ENCODE results near the gene IFNG-AS1.

Gene IFNG-AS1

GRCh38 chr12:67994046-67994445 lies 4.8 kb downstream of the IFNG-AS1 start:
- DNase-seq (ENCODE audit: low spot score): no peak

GRCh38 chr12:67996347-67996746 lies 7.1 kb downstream of the IFNG-AS1 start:
- no peak for DNase-seq (ENCODE audit: low spot score)

DNA sequence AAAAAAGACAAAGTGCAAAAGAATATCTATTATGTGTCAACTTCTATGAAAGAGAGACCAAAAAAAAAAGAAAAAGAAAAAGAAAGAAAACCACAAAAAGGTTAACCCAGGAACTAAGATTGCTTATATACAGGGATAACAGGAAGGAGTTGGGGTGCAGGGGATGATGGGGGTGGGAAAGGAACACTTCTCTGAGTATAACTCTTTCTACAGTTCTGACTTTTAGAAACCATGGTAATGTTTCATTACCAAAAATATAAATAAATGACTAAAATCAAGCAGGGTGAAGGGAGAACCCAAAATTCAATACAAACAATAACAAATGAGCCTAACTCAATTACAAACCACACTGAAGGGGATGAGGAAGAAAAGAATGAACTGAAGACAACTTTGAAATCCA lies 9.1 kb downstream of the IFNG-AS1 start:
- no peak for DNase-seq (ENCODE audit: low spot score)

DNA sequence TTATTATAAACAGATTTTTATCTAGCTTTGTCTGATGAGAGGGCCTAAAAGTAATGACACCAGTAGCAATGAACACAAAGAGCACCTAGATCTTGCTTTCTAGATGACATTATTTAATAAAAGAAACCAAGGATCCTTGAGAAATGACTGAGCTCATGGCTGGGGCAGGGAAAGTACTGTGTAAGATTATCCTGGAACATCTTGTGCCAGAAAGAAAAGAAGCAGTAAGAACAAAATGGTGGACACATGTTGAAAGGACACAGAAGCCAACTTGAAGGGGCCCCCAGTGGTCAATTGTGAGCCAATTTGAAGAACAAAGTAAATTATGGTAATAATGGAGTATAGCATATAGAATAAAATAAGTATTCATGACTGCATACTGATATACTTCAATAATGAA lies 10.0 kb downstream of the IFNG-AS1 start:
- DNase-seq (ENCODE audit: low spot score): no peak

- no peak for DNase-seq (ENCODE audit: low spot score)
Observed at GRCh38 chr12:68001486-68002466, 12.5 kb downstream of the IFNG-AS1 start.

GRCh38 chr12:68003777-68004176 lies 14.5 kb downstream of the IFNG-AS1 start:
- no peak for DNase-seq (ENCODE audit: low spot score)

- DNase-seq (ENCODE audit: low spot score): no peak
Observed at GRCh38 chr12:68007033-68007432, 17.8 kb downstream of the IFNG-AS1 start.

- no peak for DNase-seq (ENCODE audit: low spot score)
Observed at GRCh38 chr12:68007466-68007865, 18.2 kb downstream of the IFNG-AS1 start.

DNA sequence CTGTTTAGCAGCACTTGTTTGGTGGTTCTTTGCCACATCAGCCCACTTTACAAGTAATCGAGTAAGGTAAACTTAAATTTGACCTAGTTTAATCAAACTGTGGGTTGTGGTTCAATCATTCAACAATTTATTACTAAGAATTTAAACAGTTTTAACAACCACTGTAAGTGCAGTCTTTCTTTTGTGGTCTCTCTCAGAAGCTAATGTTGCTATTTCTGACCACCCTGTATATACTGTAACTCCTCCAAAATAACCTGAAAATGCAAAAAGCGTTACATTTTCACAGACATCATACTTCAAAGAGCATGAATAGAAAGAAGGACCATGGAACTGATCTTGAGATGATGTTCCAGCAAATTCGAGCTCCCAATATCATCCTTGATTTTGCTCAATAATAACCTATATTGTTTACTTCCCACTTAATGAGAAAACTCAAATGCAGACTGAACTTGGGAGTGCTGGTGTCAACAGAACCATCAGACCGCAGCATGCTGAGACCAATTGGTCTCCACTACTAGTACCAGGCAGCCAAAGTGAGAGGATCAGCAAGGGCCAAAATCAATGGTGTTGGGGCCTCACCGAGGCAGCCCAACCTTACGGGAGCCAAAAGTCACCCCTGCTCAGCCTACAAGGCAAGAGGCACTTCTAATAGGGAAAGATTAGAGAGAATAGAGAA lies 22.1 kb downstream of the IFNG-AS1 start:
- DNase-seq (ENCODE audit: low spot score): no peak

- no peak for DNase-seq (ENCODE audit: low spot score)
Observed at GRCh38 chr12:68011882-68012207, 22.6 kb downstream of the IFNG-AS1 start.

GRCh38 chr12:68012712-68013111 lies 23.5 kb downstream of the IFNG-AS1 start:
- DNase-seq (ENCODE audit: low spot score): no peak

GRCh38 chr12:68013181-68013580 lies 23.9 kb downstream of the IFNG-AS1 start:
- DNase-seq (ENCODE audit: low spot score): no peak

- DNase-seq (ENCODE audit: low spot score): no peak
Observed at GRCh38 chr12:68016136-68016535, 26.9 kb downstream of the IFNG-AS1 start.

DNA sequence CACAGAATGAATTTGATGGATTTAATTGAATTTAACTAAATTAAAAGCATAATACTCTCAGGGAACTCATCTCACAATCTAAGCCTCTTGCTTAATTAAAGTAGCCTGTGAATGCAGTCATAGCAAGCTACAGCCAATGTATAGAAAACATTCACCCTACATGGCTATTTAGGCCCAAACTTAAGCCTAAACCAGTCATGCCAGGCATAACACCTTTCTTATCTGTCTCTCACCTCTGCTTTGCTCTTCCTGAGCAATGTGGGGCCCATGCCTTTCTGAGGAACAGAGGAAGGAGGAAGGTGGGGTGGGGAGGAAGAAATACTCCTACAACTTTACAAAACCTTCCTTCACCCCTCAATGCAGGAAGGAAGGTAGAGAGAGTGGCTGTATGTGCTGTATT lies 29.1 kb downstream of the IFNG-AS1 start:
- DNase-seq (ENCODE audit: low spot score): no peak

DNA sequence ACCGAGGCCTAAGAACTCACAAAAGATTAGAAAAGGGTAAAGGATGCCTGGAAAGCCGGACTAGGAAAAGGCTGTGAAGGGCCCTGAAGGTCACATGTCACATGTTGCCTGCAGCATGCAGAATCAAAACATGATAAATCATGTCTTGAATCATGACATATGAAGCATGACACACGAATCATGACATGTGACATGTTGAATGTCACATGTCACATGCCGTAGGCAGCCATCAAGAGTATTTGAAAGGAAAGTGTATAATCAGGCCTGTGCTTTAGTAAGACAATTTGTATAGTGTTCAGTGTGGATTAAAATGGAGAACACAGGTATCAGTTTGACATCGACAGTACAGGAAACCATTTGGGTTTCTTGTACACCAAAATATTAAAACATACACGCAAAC lies 30.8 kb downstream of the IFNG-AS1 start:
- no peak for DNase-seq (ENCODE audit: low spot score)

DNA sequence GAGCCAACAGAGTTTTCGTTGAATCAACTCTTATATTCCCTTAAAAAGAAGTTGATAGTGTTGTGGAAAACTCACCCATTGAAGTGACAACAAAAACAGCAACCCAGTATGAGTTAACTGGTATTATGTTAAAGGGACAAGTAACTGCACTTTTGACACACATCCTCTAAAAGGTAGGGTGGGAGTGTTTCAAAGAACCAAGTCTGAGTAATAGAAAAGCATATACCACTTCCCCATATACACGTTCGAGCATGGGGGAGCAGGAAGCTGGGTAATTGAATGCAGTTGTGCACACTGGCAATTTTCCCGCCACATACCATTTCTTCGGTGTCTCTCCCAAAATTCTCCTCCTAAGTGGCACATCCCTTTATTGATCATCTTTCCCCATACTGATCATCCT lies 31.5 kb downstream of the IFNG-AS1 start:
- no peak for DNase-seq (ENCODE audit: low spot score)

GRCh38 chr12:68028647-68029046 lies 39.4 kb downstream of the IFNG-AS1 start:
- no peak for DNase-seq (ENCODE audit: low spot score)

- DNase-seq (ENCODE audit: low spot score): no peak
Observed at GRCh38 chr12:68030248-68030647, 41.0 kb downstream of the IFNG-AS1 start.

- no peak for DNase-seq (ENCODE audit: low spot score)
Observed at GRCh38 chr12:68031174-68031573, 41.9 kb downstream of the IFNG-AS1 start.

GRCh38 chr12:68031881-68032739 lies 42.9 kb downstream of the IFNG-AS1 start:
- DNase-seq (ENCODE audit: low spot score): no peak

GRCh38 chr12:68034567-68034966 lies 45.3 kb downstream of the IFNG-AS1 start:
- no peak for DNase-seq (ENCODE audit: low spot score)

- DNase-seq (ENCODE audit: low spot score): no peak
Observed at GRCh38 chr12:68036642-68037041, 47.4 kb downstream of the IFNG-AS1 start.

All from germinal center (tissue), 1 donor.